Astrocyte of the cerebellum (primary cell): ENCODE measurements around the gene WDR7.

Source experiments
- DNase-seq: peaks from one replicate; pipeline ENCODE4 v3.0.0-alpha.2; 2011; ENCODE audit warnings: low read depth
- H3K4me3 ChIP-seq: 2 replicates; pipeline ENCODE4 v1.5.1; 2011; ENCODE audit warnings: mild to moderate bottlenecking, low read depth, low read length, moderate library complexity
- CTCF ChIP-seq: IDR thresholded peaks from 2 replicates; pipeline ENCODE4 v1.5.1; 2012; ENCODE audit warnings: low read length, low read depth, moderate library complexity, mild to moderate bottlenecking; ENCODE audit errors: missing control alignments
- in situ Hi-C: cut with HindIII; loops from 2 replicates; pipeline ENCODE4 v1.10.0; 2017; ENCODE audit warnings: low sequenced_read_pairs

Gene WDR7

GRCh38 chr18:56691530-56691929, 40.4 kb downstream of the WDR7 start:
- in situ Hi-C loops: no loop called here
- DNase-seq: no peak
- TF ChIP-seq CTCF: no peak
- no peak overlapping the region for H3K4me3 ChIP-seq

- in situ Hi-C loops: no loop called here
- no peak overlapping the region for H3K4me3 ChIP-seq
- no peak for DNase-seq
- TF ChIP-seq CTCF: no peak
Observed at GRCh38 chr18:56696966-56697365, 45.8 kb downstream of the WDR7 start.

GRCh38 chr18:56702946-56703345, 51.8 kb downstream of the WDR7 start:
- no peak overlapping the region for H3K4me3 ChIP-seq
- DNase-seq: peak; percentile 18
- peak; percentile 53 for TF ChIP-seq CTCF
- in situ Hi-C loops: no loop called here

GRCh38 chr18:56709463-56709862, 58.3 kb downstream of the WDR7 start:
- TF ChIP-seq CTCF: peak; percentile 29
- peak; percentile 66 for DNase-seq
- in situ Hi-C loops: no loop called here
- H3K4me3 ChIP-seq: no peak overlapping the region

GRCh38 chr18:56711708-56712445, 60.7 kb downstream of the WDR7 start:
- H3K4me3 ChIP-seq: no peak overlapping the region
- DNase-seq: no peak
- no peak for TF ChIP-seq CTCF
- in situ Hi-C loops: no loop called here

- in situ Hi-C loops: no loop called here
- DNase-seq: no peak
- H3K4me3 ChIP-seq: no peak overlapping the region
- no peak for TF ChIP-seq CTCF
Observed at GRCh38 chr18:56712761-56713160, 61.6 kb downstream of the WDR7 start.
